H1 (cell line): ENCODE results near the gene GPR137. TPM values are rescaled to one million over a fixed set of nuclear protein-coding genes. Genes with fewer than 3 reads are reported as not detected.
A peak's percentile ranks its signal among the peaks of the same experiment; 100 is the strongest.

Source experiments
- EP300 ChIP-seq, 2 experiments: IDR thresholded peaks; 1 replicate in 1 of 2; 2 replicates in 1 of 2; pipeline ENCODE4 v1.6.1; 2011 to 2012; ENCODE audit warnings: low read depth in 2 of 2, low read length in 2 of 2, mild to moderate bottlenecking in 2 of 2, borderline replicate concordance in 1 of 2, inconsistent platforms in 1 of 2, moderate library complexity in 1 of 2
- SP1 ChIP-seq: IDR thresholded peaks from 2 replicates; pipeline ENCODE4 v1.6.1; 2011; ENCODE audit warnings: low read depth, low read length
- polyA plus RNA-seq, 7 experiments: library from polyadenylated mRNA; depleted of rRNA in 3 of 7; stranded (reverse) in 5 of 7; unstranded in 2 of 7; fragments of >200 nt in 5 of 7; fragments of 200-250 nt in 2 of 7; gene quantifications; 1 replicate in 5 of 7; 2 replicates in 1 of 7; 4 replicates in 1 of 7; pipeline versions ENCODE4 v1.2.1 to v1.2.3, GENCODE V29; 2011 to 2013; ENCODE audit warnings: missing spikeins in 2 of 7, mixed read lengths in 2 of 7
- total RNA-seq: library from RNA; stranded (reverse); fragmentation: NEBNext Ultra II Directional; extraction: Animal tissue kit (Norgen Biotek cat#: 25700); gene quantifications from 2 replicates; pipeline ENCODE4 v1.2.1, GENCODE V29; 2021

Gene GPR137
- total and polyA plus RNA-seq, 2 of the 8 experiments (the other 6 are each of a cell fraction or from before 2014, with no cell fraction given) = 36.2 to 37.8 TPM

GRCh38 chr11:64241491-64242374 is 43.9 kb upstream of the GPR137 start (continued):
- TF ChIP-seq EP300 (IDR thresholded peaks at IDR 0.05; ENCODE audit: borderline replicate concordance in 1 of 2, low read depth in 2 of 2, low read length in 2 of 2) (no peak), SP1 (peak; percentile 45; the same call in 1 of the 2 replicates)
